ENCODE data around the gene AP4B1. TPM values are rescaled to one million over a fixed set of nuclear protein-coding genes. Genes with fewer than 3 reads are reported as not detected.

The AP4B1 gene
- total RNA-seq, 1 donor from 2014 or later, result 31.6 TPM

DNA sequence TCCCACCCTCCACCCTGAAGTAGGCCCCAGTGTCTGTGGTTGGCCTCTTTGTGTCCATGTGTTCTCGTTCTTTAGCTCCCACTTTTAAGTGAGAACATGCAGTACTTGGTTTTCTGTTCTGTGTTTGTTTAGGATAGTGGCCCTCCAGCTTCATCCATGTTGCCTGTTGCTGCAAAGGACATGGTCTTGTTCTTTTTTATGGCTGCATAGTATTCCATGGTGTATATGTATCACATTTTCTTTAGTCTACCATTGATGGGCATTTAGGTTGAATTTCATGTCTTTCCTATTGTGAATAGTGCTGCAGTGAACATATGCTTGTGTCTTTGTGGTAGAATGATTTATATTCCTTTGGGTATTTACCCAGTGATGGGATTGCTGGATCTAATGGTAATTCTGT lies 30.6 kb upstream of the AP4B1 start:
- Mint-ChIP-seq H3K27me3 (ENCODE audit: low read depth) (no peaks in the 10 kb centered on the region), H3K4me3 (no peak overlapping the region), H3K9me3 (no peaks in the 10 kb centered on the region), H3K36me3 (peaks cover under 1% of the 10 kb centered on the region), H3K4me1 (peaks cover 32% of the 10 kb centered on the region), H3K27ac (no peak overlapping the region)
- DNase-seq (ENCODE audit: low spot score in 2 of 2, unreplicated experiment in 2 of 2), result no peak
- TF ChIP-seq, protein P1, sequence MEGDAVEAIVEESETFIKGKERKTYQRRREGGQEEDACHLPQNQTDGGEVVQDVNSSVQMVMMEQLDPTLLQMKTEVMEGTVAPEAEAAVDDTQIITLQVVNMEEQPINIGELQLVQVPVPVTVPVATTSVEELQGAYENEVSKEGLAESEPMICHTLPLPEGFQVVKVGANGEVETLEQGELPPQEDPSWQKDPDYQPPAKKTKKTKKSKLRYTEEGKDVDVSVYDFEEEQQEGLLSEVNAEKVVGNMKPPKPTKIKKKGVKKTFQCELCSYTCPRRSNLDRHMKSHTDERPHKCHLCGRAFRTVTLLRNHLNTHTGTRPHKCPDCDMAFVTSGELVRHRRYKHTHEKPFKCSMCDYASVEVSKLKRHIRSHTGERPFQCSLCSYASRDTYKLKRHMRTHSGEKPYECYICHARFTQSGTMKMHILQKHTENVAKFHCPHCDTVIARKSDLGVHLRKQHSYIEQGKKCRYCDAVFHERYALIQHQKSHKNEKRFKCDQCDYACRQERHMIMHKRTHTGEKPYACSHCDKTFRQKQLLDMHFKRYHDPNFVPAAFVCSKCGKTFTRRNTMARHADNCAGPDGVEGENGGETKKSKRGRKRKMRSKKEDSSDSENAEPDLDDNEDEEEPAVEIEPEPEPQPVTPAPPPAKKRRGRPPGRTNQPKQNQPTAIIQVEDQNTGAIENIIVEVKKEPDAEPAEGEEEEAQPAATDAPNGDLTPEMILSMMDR (IDR thresholded peaks at IDR 0.05; ENCODE audit: unreplicated experiment), result no peak

DNA sequence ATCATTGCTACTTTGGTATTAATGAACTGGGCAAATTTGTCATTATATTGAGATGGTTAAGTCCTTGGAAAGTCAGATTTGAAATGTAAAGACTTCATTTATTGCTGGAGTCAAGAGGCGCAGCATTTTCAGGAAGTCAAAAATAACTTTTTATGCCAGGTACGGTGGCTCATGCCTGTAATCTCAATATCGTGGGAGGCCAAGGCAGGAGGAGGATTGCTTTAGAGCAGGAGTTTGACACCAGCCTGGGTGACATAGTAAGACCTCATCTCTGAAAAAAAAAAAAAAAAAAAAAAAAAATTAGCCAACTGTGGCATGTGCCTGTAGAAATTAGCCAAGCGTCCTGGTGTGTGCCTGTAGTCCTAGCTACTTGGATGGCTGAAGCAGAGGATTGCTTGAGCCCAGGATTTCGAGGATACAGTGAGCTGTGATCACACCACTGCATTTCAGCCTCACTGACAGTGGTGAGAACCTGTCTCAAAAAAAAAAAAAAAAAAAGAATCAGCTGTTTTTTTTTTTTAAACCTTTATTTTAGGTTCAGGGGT lies 30.0 kb upstream of the AP4B1 start:
- no peaks in the 10 kb centered on the region for H3K27me3 Mint-ChIP-seq (ENCODE audit: low read depth)
- H3K9me3 Mint-ChIP-seq, result no peaks in the 10 kb centered on the region
- H3K4me3 Mint-ChIP-seq, result no peak overlapping the region
- no peak for DNase-seq (ENCODE audit: low spot score in 2 of 2, unreplicated experiment in 2 of 2)
- H3K36me3 Mint-ChIP-seq, result no peaks in the 10 kb centered on the region
- H3K4me1 Mint-ChIP-seq, result peaks cover 32% of the 10 kb centered on the region
- TF ChIP-seq, protein P1 (IDR thresholded peaks at IDR 0.05; ENCODE audit: unreplicated experiment), result no peak
- no peak overlapping the region for H3K27ac Mint-ChIP-seq

- Mint-ChIP-seq H3K27ac (no peak overlapping the region), H3K4me1 (peaks cover 27% of the 10 kb centered on the region), H3K36me3 (no peaks in the 10 kb centered on the region), H3K4me3 (no peak overlapping the region), H3K27me3 (ENCODE audit: low read depth) (no peaks in the 10 kb centered on the region), H3K9me3 (no peaks in the 10 kb centered on the region)
- TF ChIP-seq, protein P1 (IDR thresholded peaks at IDR 0.05; ENCODE audit: unreplicated experiment), result no peak
- DNase-seq (ENCODE audit: low spot score in 2 of 2, unreplicated experiment in 2 of 2), result no peak
These were observed 29.4 kb upstream of the AP4B1 start for GRCh38 chr1:113934006-113934405.

GRCh38 chr1:113931451-113931851 lies 26.9 kb upstream of the AP4B1 start:
- Mint-ChIP-seq H3K27me3 (ENCODE audit: low read depth) (no peaks in the 10 kb centered on the region), H3K9me3 (no peaks in the 10 kb centered on the region), H3K4me3 (peak overlapping the region; percentile 94), H3K36me3 (no peaks in the 10 kb centered on the region), H3K4me1 (peaks cover 38% of the 10 kb centered on the region), H3K27ac (peak overlapping the region; percentile 96)
- DNase-seq (ENCODE audit: low spot score in 2 of 2, unreplicated experiment in 2 of 2), result no peak
- TF ChIP-seq, protein P1 (IDR thresholded peaks at IDR 0.05; ENCODE audit: unreplicated experiment), result no peak

- Mint-ChIP-seq H3K9me3 (no peaks in the 10 kb centered on the region), H3K27me3 (ENCODE audit: low read depth) (no peaks in the 10 kb centered on the region), H3K4me1 (peaks cover 38% of the 10 kb centered on the region), H3K4me3 (peak overlapping the region; percentile 94), H3K27ac (peak overlapping the region; percentile 96), H3K36me3 (no peaks in the 10 kb centered on the region)
- DNase-seq (ENCODE audit: low spot score in 2 of 2, unreplicated experiment in 2 of 2), result no peak
- TF ChIP-seq, protein P1 (IDR thresholded peaks at IDR 0.05; ENCODE audit: unreplicated experiment), result no peak
These were observed 26.0 kb upstream of the AP4B1 start for GRCh38 chr1:113930499-113931161.
